IPS-18c (cell line): Measurements from ENCODE around the gene TBC1D28.
"Not testable (repeated sequence)": the region's sequence is repeated elsewhere in the genome, so short reads cannot be mapped to it uniquely, and the experiment has no call there.

ENCODE experiments used
- H3K4me3 ChIP-seq: 2 replicates; pipeline ENCODE4 v1.7.0; 2013; ENCODE audit warnings: low read depth, mild to moderate bottlenecking, low read length, moderate library complexity; ENCODE audit not compliant: insufficient read depth
- H3K9me3 ChIP-seq: one replicate; pipeline ENCODE4 v1.6.1; 2013; ENCODE audit warnings: mild to moderate bottlenecking, low read length, moderate library complexity; ENCODE audit not compliant: control insufficient read depth, insufficient read depth

The TBC1D28 gene

GRCh38 chr17:18644291-18644690 lies at the start of gene TBC1D28:
Gene TBC1D28, minus strand, starts transcription at chr17:18644391. Its CDS starts 3,039 bp downstream, at chr17:18641352.
- H3K9me3 ChIP-seq, H3K4me3 ChIP-seq: not testable (repeated sequence)

- H3K9me3 ChIP-seq, H3K4me3 ChIP-seq: not testable (repeated sequence)
Measured at GRCh38 chr17:18682668-18683067, 38.5 kb upstream of the TBC1D28 start.

GRCh38 chr17:18681767-18682571 lies 37.8 kb upstream of the TBC1D28 start, which contains the start of gene FOXO3B:
Gene FOXO3B, minus strand, starts transcription at chr17:18682314. Its CDS starts 663 bp downstream, at chr17:18681651.
- not testable (repeated sequence) for H3K9me3 ChIP-seq
- peak within 1 kb of the TSS; percentile 58 for H3K4me3 ChIP-seq

GRCh38 chr17:18677381-18677780 lies 33.2 kb upstream of the TBC1D28 start:
- H3K4me3 ChIP-seq, H3K9me3 ChIP-seq: not testable (repeated sequence)

GRCh38 chr17:18676928-18677327 lies 32.7 kb upstream of the TBC1D28 start:
- not testable (repeated sequence) for H3K9me3 ChIP-seq, H3K4me3 ChIP-seq

- H3K9me3 ChIP-seq, H3K4me3 ChIP-seq: not testable (repeated sequence)
Measured at GRCh38 chr17:18672395-18673227, 28.4 kb upstream of the TBC1D28 start.

GRCh38 chr17:18668625-18669024 lies 24.4 kb upstream of the TBC1D28 start:
- H3K4me3 ChIP-seq, H3K9me3 ChIP-seq: not testable (repeated sequence)

- H3K4me3 ChIP-seq, H3K9me3 ChIP-seq: not testable (repeated sequence)
Measured at GRCh38 chr17:18667535-18667934, 23.3 kb upstream of the TBC1D28 start.

- H3K4me3 ChIP-seq, H3K9me3 ChIP-seq: not testable (repeated sequence)
Measured at GRCh38 chr17:18666326-18666725, 22.1 kb upstream of the TBC1D28 start.

GRCh38 chr17:18661924-18662624 lies 17.9 kb upstream of the TBC1D28 start:
- H3K9me3 ChIP-seq, H3K4me3 ChIP-seq: not testable (repeated sequence)

GRCh38 chr17:18650094-18650493 lies 5.9 kb upstream of the TBC1D28 start:
- not testable (repeated sequence) for H3K9me3 ChIP-seq, H3K4me3 ChIP-seq

- not testable (repeated sequence) for H3K4me3 ChIP-seq, H3K9me3 ChIP-seq
Measured at GRCh38 chr17:18643124-18643523, 1.1 kb downstream of the TBC1D28 start.

- H3K4me3 ChIP-seq, H3K9me3 ChIP-seq: not testable (repeated sequence)
Measured at GRCh38 chr17:18638357-18638756, 5.8 kb downstream of the TBC1D28 start.

GRCh38 chr17:18636237-18636636 lies 8.0 kb downstream of the TBC1D28 start:
- H3K9me3 ChIP-seq, H3K4me3 ChIP-seq: not testable (repeated sequence)

GRCh38 chr17:18635773-18636172 lies 8.4 kb downstream of the TBC1D28 start:
- H3K4me3 ChIP-seq, H3K9me3 ChIP-seq: not testable (repeated sequence)

GRCh38 chr17:18634550-18635263 lies 9.5 kb downstream of the TBC1D28 start:
- peak overlapping the region; percentile 15; the same call in 1 of the 2 replicates for H3K4me3 ChIP-seq
- not testable (repeated sequence) for H3K9me3 ChIP-seq
